Liver (tissue), 3 donors: Measurements from ENCODE around the gene RBFOX1.

ENCODE experiments used
- EGR1 ChIP-seq, 2 donors: IDR thresholded peaks; 2 replicates each; pipeline ENCODE4 v1.6.1; 2016 to 2018; ENCODE audit warnings: antibody characterized with exemption in 2 of 2, low read depth in 2 of 2
- JUND ChIP-seq, 2 donors: IDR thresholded peaks; 2 replicates each; pipeline ENCODE4 v1.6.1; 2016; ENCODE audit warnings: antibody characterized with exemption in 2 of 2
- NR2F2 ChIP-seq: IDR thresholded peaks from 2 replicates; pipeline ENCODE4 v1.6.1; 2016; ENCODE audit warnings: antibody characterized with exemption
- SP1 ChIP-seq: IDR thresholded peaks from 2 replicates; pipeline ENCODE4 v1.6.1; 2018; ENCODE audit warnings: antibody characterized with exemption, mild to moderate bottlenecking
- TAF1 ChIP-seq: conservative IDR thresholded peaks from 2 replicates; pipeline ENCODE4 v1.6.1; 2016; ENCODE audit warnings: antibody characterized with exemption, mild to moderate bottlenecking
- TF ChIP-seq, protein P1 (sequence below): fragments of 150-350 bp; IDR thresholded peaks from 2 replicates; pipeline ENCODE4 v1.5.1; 2017; ENCODE audit warnings: improper control_type of control experiment, low read depth, low read length; ENCODE audit not compliant: missing input control
- TF ChIP-seq, protein P2 (sequence below): IDR thresholded peaks from 2 replicates; pipeline ENCODE4 v1.6.1; 2016; ENCODE audit warnings: antibody characterized with exemption
- donor health status: healthy.
- donor health status: healthy.

DNA sequence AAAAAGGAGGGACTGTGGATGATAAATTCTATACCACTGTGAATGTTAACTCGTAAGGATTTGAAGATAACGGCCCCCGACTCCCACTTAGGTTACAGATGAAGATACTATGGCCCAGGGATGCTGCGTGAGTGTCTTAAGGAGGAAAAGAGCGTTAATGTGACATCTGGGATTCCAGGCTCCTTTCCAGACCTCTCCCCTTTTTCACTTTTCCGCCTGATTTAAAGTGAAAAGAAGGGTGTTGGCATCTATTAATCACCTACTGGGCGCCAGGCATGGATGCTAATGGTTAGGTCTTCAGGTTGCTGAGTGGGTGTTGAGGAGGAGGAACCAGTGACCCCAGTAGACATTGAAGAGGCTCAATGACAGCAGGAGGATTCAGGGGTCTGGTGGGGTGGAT lies 117.8 kb downstream of the RBFOX1 start:
- TF ChIP-seq, protein P1, sequence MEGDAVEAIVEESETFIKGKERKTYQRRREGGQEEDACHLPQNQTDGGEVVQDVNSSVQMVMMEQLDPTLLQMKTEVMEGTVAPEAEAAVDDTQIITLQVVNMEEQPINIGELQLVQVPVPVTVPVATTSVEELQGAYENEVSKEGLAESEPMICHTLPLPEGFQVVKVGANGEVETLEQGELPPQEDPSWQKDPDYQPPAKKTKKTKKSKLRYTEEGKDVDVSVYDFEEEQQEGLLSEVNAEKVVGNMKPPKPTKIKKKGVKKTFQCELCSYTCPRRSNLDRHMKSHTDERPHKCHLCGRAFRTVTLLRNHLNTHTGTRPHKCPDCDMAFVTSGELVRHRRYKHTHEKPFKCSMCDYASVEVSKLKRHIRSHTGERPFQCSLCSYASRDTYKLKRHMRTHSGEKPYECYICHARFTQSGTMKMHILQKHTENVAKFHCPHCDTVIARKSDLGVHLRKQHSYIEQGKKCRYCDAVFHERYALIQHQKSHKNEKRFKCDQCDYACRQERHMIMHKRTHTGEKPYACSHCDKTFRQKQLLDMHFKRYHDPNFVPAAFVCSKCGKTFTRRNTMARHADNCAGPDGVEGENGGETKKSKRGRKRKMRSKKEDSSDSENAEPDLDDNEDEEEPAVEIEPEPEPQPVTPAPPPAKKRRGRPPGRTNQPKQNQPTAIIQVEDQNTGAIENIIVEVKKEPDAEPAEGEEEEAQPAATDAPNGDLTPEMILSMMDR: no peak
- TF ChIP-seq EGR1 (IDR thresholded peaks at IDR 0.05; ENCODE audit: low read depth in 2 of 2) (no peak), NR2F2 (no peak), JUND (IDR thresholded peaks at IDR 0.05) (no peak), SP1 (no peak), TAF1 (no peak)
- TF ChIP-seq, protein P2, sequence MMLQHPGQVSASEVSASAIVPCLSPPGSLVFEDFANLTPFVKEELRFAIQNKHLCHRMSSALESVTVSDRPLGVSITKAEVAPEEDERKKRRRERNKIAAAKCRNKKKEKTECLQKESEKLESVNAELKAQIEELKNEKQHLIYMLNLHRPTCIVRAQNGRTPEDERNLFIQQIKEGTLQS: no peak
